SK-N-MC (cell line): Measurements from ENCODE around the gene CHST15.

Experiments used
- DNase-seq: peaks from one replicate; pipeline ENCODE4 v3.0.0-alpha.2; 2011; ENCODE audit warnings: low read depth, low spot score
- H3K27ac ChIP-seq: fragments of 200-600 bp; sonication (generic); 2 replicates; pipeline ENCODE4 v1.5.1; 2016; ENCODE audit warnings: mixed run types
- H3K36me3 ChIP-seq: fragments of 200-600 bp; sonication (generic); 2 replicates; pipeline ENCODE4 v1.6.1; 2017; ENCODE audit warnings: antibody characterized with exemption, low read length, mixed read lengths; ENCODE audit not compliant: insufficient read depth
- H3K4me3 ChIP-seq: fragments of 200-600 bp; sonication (generic); 2 replicates; pipeline ENCODE4 v1.5.1; 2016
- H3K9ac ChIP-seq: fragments of 200-600 bp; sonication (generic); 2 replicates; pipeline ENCODE4 v1.8.0; 2017; ENCODE audit warnings: mixed run types, mixed read lengths; ENCODE audit not compliant: insufficient read length
- H3K9me3 ChIP-seq: fragments of 200-600 bp; sonication (generic); 2 replicates; pipeline ENCODE4 v1.6.1; 2017; ENCODE audit warnings: low read depth, mild to moderate bottlenecking, antibody characterized with exemption, low read length, moderate library complexity, mixed read lengths
- EZH2 ChIP-seq: fragments of 200-600 bp; sonication (generic); IDR thresholded peaks from one replicate; pipeline ENCODE4 v1.6.1; 2017; ENCODE audit warnings: antibody characterized with exemption
- FOXP2 ChIP-seq: optimal IDR thresholded peaks from 2 replicates; pipeline ENCODE3; 2011; ENCODE audit warnings: mild to moderate bottlenecking, moderate library complexity; ENCODE audit not compliant: insufficient read depth; ENCODE audit errors: extremely low read length, control extremely low read depth
- POLR2AphosphoS5 ChIP-seq: IDR thresholded peaks from 2 replicates; pipeline ENCODE4 v1.6.1; 2012; ENCODE audit warnings: mild to moderate bottlenecking, low read depth, low read length, borderline replicate concordance

CHST15 gene

GRCh38 chr10:124066781-124067714 is 26.4 kb downstream of the CHST15 start:
- H3K9me3 ChIP-seq = no peaks in the 10 kb centered on the region
- no peaks in the 10 kb centered on the region for H3K36me3 ChIP-seq
- no peak overlapping the region for H3K27ac ChIP-seq
- no peak for DNase-seq
- H3K4me3 ChIP-seq = no peak overlapping the region
- TF ChIP-seq POLR2AphosphoS5 (no peak), FOXP2 (no peak), EZH2 (no peak)
- H3K9ac ChIP-seq = no peak overlapping the region

GRCh38 chr10:124066126-124066700 is 27.2 kb downstream of the CHST15 start:
- H3K36me3 ChIP-seq = no peaks in the 10 kb centered on the region
- H3K9ac ChIP-seq = no peak overlapping the region
- DNase-seq = no peak
- H3K4me3 ChIP-seq = no peak overlapping the region
- TF ChIP-seq FOXP2 = no peak
- TF ChIP-seq EZH2 = no peak
- no peak for TF ChIP-seq POLR2AphosphoS5
- no peaks in the 10 kb centered on the region for H3K9me3 ChIP-seq
- H3K27ac ChIP-seq = no peak overlapping the region

- no peaks in the 10 kb centered on the region for H3K9me3 ChIP-seq
- no peaks in the 10 kb centered on the region for H3K36me3 ChIP-seq
- no peak overlapping the region for H3K27ac ChIP-seq
- no peak overlapping the region for H3K4me3 ChIP-seq
- DNase-seq = no peak
- H3K9ac ChIP-seq = no peak overlapping the region
- TF ChIP-seq FOXP2 = no peak
- no peak for TF ChIP-seq EZH2
- no peak for TF ChIP-seq POLR2AphosphoS5
These were observed 27.8 kb downstream of the CHST15 start for GRCh38 chr10:124065382-124066125.

GRCh38 chr10:124064676-124065075 is 28.7 kb downstream of the CHST15 start:
- Histone ChIP-seq H3K9ac (no peak overlapping the region), H3K27ac (no peak overlapping the region), H3K36me3 (no peaks in the 10 kb centered on the region), H3K4me3 (no peak overlapping the region), H3K9me3 (no peaks in the 10 kb centered on the region)
- DNase-seq = no peak
- TF ChIP-seq EZH2 (no peak), POLR2AphosphoS5 (no peak), FOXP2 (no peak)

GRCh38 chr10:124063750-124064603 is 29.4 kb downstream of the CHST15 start:
- TF ChIP-seq FOXP2 (no peak), EZH2 (no peak), POLR2AphosphoS5 (no peak)
- Histone ChIP-seq H3K27ac (no peak overlapping the region), H3K36me3 (no peaks in the 10 kb centered on the region), H3K4me3 (no peak overlapping the region), H3K9ac (no peak overlapping the region), H3K9me3 (no peaks in the 10 kb centered on the region)
- no peak for DNase-seq

- Histone ChIP-seq H3K4me3 (no peak overlapping the region), H3K9ac (no peak overlapping the region), H3K36me3 (no peaks in the 10 kb centered on the region), H3K27ac (no peak overlapping the region), H3K9me3 (no peaks in the 10 kb centered on the region)
- no peak for DNase-seq
- no peak for TF ChIP-seq FOXP2
- no peak for TF ChIP-seq POLR2AphosphoS5
- TF ChIP-seq EZH2 = no peak
These were observed 31.0 kb downstream of the CHST15 start for GRCh38 chr10:124062390-124062789.

- DNase-seq = no peak
- H3K4me3 ChIP-seq = no peak overlapping the region
- no peak for TF ChIP-seq FOXP2
- TF ChIP-seq POLR2AphosphoS5 = no peak
- no peak for TF ChIP-seq EZH2
- H3K27ac ChIP-seq = no peak overlapping the region
- no peaks in the 10 kb centered on the region for H3K9me3 ChIP-seq
- no peaks in the 10 kb centered on the region for H3K36me3 ChIP-seq
- no peak overlapping the region for H3K9ac ChIP-seq
These were observed 32.4 kb downstream of the CHST15 start for GRCh38 chr10:124061030-124061429.

GRCh38 chr10:124060148-124060720 is 33.2 kb downstream of the CHST15 start:
- Histone ChIP-seq H3K36me3 (no peaks in the 10 kb centered on the region), H3K9me3 (no peaks in the 10 kb centered on the region), H3K27ac (no peak overlapping the region), H3K9ac (no peak overlapping the region), H3K4me3 (no peak overlapping the region)
- no peak for DNase-seq
- TF ChIP-seq POLR2AphosphoS5 = no peak
- no peak for TF ChIP-seq FOXP2
- TF ChIP-seq EZH2 = no peak
